Measurements from ENCODE around the gene RAP1A. TPM values are rescaled to one million over a fixed set of nuclear protein-coding genes. Genes with fewer than 3 reads are reported as not detected.

The RAP1A gene
- total RNA-seq, 1 experiment from 2014 or later: 26.7 TPM

DNA sequence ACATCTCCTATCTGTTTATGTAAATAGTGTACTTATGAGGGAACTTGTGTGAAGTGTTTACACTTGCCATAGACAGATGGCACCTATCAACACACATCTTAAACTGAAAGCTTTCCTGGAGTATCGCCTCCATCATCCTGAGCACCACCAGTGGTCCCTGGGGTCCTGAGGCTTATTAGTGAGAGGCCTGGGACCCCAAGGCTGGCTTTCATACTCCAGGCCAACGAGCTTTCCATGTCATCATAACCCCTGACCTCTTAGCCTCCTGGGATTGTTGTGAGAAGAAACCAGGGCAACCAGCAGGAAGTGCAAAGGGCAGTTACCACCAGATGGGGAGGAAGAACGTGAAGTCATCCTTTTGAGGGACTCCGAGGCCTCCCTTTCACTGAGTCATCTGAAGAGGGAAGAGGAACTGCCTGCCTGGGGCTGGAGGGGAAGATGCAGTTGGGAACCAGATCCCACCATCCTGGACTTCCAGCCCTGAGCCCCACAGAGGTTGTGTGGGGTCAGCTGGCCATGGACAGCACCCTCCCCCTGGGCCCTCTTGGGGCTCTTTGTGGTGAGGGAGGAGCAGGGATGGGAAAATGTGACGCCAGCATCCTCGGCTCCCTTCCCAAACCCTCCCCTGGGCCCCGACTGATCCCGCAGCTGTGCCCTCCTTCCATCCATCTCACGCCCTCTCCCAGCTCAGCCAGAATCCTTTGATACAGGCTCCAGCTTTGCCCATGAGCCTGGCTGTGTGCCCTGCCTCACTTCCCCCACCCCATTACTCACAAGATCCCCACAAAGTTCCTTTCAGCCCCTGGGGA, 113.8 kb downstream of the RAP1A start:
- H3K23me2 ChIP-seq (ENCODE audit: insufficient read length, low read depth, low read length, poor library complexity, severe bottlenecking): peaks cover 10% of the 10 kb centered on the region
- H4K20me1 ChIP-seq (ENCODE audit: control insufficient read depth, insufficient read depth, insufficient read length): no peaks in the 10 kb centered on the region
- H3K4me2 ChIP-seq (ENCODE audit: insufficient read depth, insufficient read length, low read length): no peak overlapping the region
- H3K4ac ChIP-seq (ENCODE audit: low read depth, low read length): no peak overlapping the region
- no CpG with 5 or more reads among the region's 9 CpGs for WGBS (ENCODE audit: extremely low coverage, insufficient read length, low lambda C conversion rate)
- H3K79me1 ChIP-seq (ENCODE audit: insufficient read depth, low read depth, low read length, poor library complexity, severe bottlenecking): peaks cover 2% of the 10 kb centered on the region
- no peak overlapping the region for H2BK15ac ChIP-seq (ENCODE audit: low read depth, low read length)
- H4K91ac ChIP-seq (ENCODE audit: insufficient read length, low read depth, low read length): no peak overlapping the region
- H2BK5ac ChIP-seq (ENCODE audit: insufficient read length, low read length): no peak overlapping the region
- TF ChIP-seq, protein P1, sequence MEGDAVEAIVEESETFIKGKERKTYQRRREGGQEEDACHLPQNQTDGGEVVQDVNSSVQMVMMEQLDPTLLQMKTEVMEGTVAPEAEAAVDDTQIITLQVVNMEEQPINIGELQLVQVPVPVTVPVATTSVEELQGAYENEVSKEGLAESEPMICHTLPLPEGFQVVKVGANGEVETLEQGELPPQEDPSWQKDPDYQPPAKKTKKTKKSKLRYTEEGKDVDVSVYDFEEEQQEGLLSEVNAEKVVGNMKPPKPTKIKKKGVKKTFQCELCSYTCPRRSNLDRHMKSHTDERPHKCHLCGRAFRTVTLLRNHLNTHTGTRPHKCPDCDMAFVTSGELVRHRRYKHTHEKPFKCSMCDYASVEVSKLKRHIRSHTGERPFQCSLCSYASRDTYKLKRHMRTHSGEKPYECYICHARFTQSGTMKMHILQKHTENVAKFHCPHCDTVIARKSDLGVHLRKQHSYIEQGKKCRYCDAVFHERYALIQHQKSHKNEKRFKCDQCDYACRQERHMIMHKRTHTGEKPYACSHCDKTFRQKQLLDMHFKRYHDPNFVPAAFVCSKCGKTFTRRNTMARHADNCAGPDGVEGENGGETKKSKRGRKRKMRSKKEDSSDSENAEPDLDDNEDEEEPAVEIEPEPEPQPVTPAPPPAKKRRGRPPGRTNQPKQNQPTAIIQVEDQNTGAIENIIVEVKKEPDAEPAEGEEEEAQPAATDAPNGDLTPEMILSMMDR (conservative IDR thresholded peaks at IDR 0.05): no peak
- peaks cover 13 to 19% of the 10 kb centered on the region in 2 experiments for H3K4me1 Mint-ChIP-seq
- no peaks in the 10 kb centered on the region for H3K9me3 Mint-ChIP-seq
- H3K27me3 ChIP-seq (ENCODE audit: insufficient read depth, low read length): no peaks in the 10 kb centered on the region
- no peaks in the 10 kb centered on the region; a peak in 1 of 7 replicates for H3K36me3 Mint-ChIP-seq (ENCODE audit: insufficient read depth in 1 of 3, low read depth in 3 of 3)
- H3K23ac ChIP-seq (ENCODE audit: insufficient read length, low read depth, low read length): no peak overlapping the region
- no peak overlapping the region for H3T11ph ChIP-seq (ENCODE audit: low read length)
- peak overlapping the region in 2 of 3 experiments; percentile 27 to 96; a peak in 1 of 7 replicates for H3K27ac Mint-ChIP-seq
- no peak overlapping the region for H3K9ac ChIP-seq (ENCODE audit: extremely low read depth, insufficient read length, low read length)
- no peak overlapping the region for H4K8ac ChIP-seq (replicated peaks; ENCODE audit: insufficient read length, low read depth, low read length)
- H3K4me1 ChIP-seq (ENCODE audit: insufficient read depth, low read length): peaks cover 20% of the 10 kb centered on the region
- H3K14ac ChIP-seq (ENCODE audit: insufficient read depth, low read length): no peak overlapping the region
- H3K27me3 Mint-ChIP-seq (ENCODE audit: low read depth): peaks cover 2% of the 10 kb centered on the region; the same call in 1 of the 2 replicates
- H2BK20ac ChIP-seq (ENCODE audit: low read depth, low read length, poor library complexity, severe bottlenecking): no peak overlapping the region
- no peak overlapping the region for H2BK12ac ChIP-seq (ENCODE audit: insufficient read length, low read depth, low read length)
- H2BK120ac ChIP-seq (ENCODE audit: low read depth, low read length, poor library complexity, severe bottlenecking): no peak overlapping the region
- no peaks in the 10 kb centered on the region; the same call in 1 of the 2 replicates for H3K79me2 ChIP-seq (ENCODE audit: insufficient read depth, low read length)
- no peak overlapping the region for H3K56ac ChIP-seq (ENCODE audit: insufficient read length, low read depth, low read length)
- no peak overlapping the region for H2AFZ ChIP-seq (ENCODE audit: low read length)
- H3K27ac ChIP-seq (ENCODE audit: insufficient read length, low read depth, low read length): no peak overlapping the region
- H4K5ac ChIP-seq (ENCODE audit: insufficient read length, low read depth, low read length): no peak overlapping the region
- no peak overlapping the region for H3K4me3 Mint-ChIP-seq
- no peak overlapping the region for H3K18ac ChIP-seq (ENCODE audit: insufficient read length, low read depth, low read length)
- no peak overlapping the region for H2AK5ac ChIP-seq (ENCODE audit: insufficient read length, low read length)
- DNase-seq: no peak
- H3K9me3 ChIP-seq (ENCODE audit: control insufficient read depth, low read depth, low read length): no peaks in the 10 kb centered on the region
